ENCODE results near the gene CDON.

The CDON gene

DNA sequence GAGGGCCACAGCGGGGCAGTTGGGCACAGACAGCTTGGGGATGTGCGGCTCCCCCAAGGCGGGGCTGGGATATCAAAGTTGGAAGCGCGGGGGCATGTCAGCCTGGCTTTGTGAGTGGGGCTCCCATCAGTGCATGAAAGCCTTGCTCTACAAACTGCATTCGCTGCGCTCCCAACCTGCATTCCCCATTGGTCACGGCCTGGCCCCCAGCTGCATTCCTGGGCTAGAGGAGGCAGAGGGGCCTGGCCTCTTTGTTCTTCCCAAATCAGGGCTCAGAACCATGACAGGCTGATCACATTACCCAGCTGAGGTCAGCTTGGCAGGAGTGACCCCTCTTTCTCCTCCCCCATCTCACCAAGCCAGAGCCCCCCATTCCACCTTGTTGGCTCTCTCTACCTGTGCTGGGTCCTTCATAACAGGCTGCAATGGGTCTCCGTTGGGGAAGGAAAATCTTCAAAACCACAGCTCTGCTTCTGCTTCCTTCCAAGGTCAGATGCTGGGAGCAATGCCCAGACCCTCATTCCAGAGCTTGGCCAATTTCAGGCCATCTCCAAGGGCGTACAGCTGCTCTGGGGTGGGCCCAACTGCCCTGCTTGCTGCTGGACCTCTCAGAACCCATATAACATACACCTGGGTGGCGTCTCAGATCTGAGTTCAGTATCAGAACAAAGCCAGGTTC lies 38.7 kb upstream of the CDON start:
- no peaks in the 10 kb centered on the region for H3K9me3 ChIP-seq (ENCODE audit: control insufficient read depth, low read length)

DNA sequence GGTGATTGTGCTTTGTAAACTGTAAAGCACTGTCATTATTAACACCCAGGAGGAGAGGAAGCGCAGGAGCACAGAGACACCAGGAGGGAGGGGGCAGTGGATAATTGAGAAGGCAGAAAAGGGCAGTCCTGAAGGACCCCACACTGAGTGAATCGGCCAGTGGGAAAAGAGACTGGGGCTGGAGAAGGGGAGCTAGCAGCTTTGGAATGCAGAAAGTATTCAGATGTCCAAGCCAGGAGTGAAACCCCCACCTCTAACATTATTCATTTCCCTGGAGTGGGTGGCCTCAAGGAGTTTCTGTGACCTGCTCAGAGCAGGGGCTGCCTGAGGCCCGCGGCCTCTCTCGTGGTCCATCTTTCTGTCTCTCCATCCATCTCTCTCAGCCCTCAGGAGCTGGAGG lies 38.0 kb upstream of the CDON start:
- peaks cover 12% of the 10 kb centered on the region for H3K27me3 ChIP-seq (ENCODE audit: control insufficient read depth, insufficient read depth, low read length)
- no peak overlapping the region for H3K4me3 ChIP-seq (ENCODE audit: low read length)
- no peak overlapping the region for H3K9ac ChIP-seq (ENCODE audit: low read length)
- H3K36me3 ChIP-seq (ENCODE audit: control insufficient read depth, insufficient read depth, low read length): no peaks in the 10 kb centered on the region
- peaks cover 27% of the 10 kb centered on the region for H3K4me1 ChIP-seq (ENCODE audit: control insufficient read depth, insufficient read depth, low read length)
- no peaks in the 10 kb centered on the region for H3K9me3 ChIP-seq (ENCODE audit: control insufficient read depth, low read length)

More for the DNA sequence above, 38.7 kb upstream of the CDON start:
- Histone ChIP-seq H3K36me3 (ENCODE audit: control insufficient read depth, insufficient read depth, low read length) (no peaks in the 10 kb centered on the region), H3K4me3 (ENCODE audit: low read length) (no peak overlapping the region), H3K27me3 (ENCODE audit: control insufficient read depth, insufficient read depth, low read length) (peaks cover 14% of the 10 kb centered on the region), H3K9ac (ENCODE audit: low read length) (no peak overlapping the region), H3K4me1 (ENCODE audit: control insufficient read depth, insufficient read depth, low read length) (peaks cover 21% of the 10 kb centered on the region)

DNA sequence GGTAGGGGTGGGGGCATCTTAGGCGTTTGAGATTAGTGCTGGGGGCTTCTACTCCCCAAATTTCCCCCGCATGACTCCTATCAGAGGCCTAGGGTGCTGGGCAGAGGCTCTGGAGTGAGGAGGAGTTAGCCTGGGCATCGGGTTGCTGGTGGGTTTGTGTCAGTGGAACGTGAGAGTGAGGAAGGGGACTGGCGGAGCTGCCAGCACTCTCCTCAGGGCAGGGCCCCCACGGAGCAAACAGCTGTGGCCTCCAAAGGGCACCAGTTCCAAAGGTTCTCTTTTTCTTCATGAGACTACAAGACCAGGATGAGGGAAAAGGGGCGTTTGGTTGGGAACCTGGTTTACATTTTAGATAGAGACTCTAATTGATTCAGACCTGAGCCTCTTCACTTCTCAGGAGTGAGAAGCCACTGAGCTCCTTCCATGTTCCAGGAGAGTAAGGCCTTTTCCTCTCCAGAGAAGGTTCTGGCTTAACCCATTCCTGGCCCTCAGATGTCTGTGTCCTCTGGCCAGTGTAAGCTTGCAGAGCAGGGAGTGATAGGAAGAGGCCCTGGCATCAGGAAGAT lies 35.6 kb upstream of the CDON start:
- Histone ChIP-seq H3K9ac (ENCODE audit: low read length) (no peak overlapping the region), H3K4me1 (ENCODE audit: control insufficient read depth, insufficient read depth, low read length) (peaks cover 33% of the 10 kb centered on the region), H3K9me3 (ENCODE audit: control insufficient read depth, low read length) (no peaks in the 10 kb centered on the region), H3K4me3 (ENCODE audit: low read length) (no peak overlapping the region), H3K27me3 (ENCODE audit: control insufficient read depth, insufficient read depth, low read length) (peaks cover 4% of the 10 kb centered on the region), H3K36me3 (ENCODE audit: control insufficient read depth, insufficient read depth, low read length) (no peaks in the 10 kb centered on the region)

DNA sequence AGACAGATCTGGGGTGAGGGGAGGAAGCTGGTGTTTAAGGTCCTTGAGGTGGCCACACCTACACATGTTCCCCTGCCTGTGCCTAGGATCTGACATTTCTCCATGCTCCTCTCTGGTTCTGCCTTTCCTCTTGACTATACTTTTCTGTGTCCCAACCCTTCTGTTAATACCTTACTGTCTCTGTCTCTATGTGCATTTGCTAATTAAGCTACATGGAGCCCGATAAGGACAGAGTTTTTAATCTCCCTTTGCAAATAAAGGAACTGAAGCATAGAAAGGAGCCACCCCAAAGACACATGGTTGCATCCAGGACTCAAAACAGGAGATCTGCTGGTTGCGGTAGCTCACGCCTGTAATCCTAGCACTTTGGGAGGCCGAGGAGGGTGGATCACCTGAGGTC lies 33.1 kb upstream of the CDON start:
- Histone ChIP-seq H3K9me3 (ENCODE audit: control insufficient read depth, low read length) (no peaks in the 10 kb centered on the region), H3K36me3 (ENCODE audit: control insufficient read depth, insufficient read depth, low read length) (no peaks in the 10 kb centered on the region), H3K9ac (ENCODE audit: low read length) (peak overlapping the region; percentile 11), H3K4me3 (ENCODE audit: low read length) (no peak overlapping the region), H3K27me3 (ENCODE audit: control insufficient read depth, insufficient read depth, low read length) (peaks cover 4% of the 10 kb centered on the region), H3K4me1 (ENCODE audit: control insufficient read depth, insufficient read depth, low read length) (peaks cover 22% of the 10 kb centered on the region)

DNA sequence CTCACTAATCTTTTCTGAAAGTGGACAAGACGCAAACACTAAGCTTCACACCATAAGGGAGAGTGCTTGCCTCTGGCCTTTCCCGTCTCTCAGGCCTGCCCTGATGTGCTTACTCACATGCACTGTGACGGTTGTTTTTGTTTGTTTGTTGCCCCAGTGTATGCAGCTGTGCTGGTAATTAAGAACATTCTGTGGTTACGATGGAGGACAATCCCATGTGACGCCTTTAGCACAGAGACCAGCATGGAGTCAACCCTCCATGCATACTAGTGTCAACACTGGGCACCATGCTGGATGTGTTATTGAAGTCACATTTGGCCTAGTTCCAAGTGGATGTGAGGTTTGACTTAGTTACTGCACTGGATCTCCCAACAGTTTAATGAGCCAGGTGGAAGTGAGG lies 27.8 kb upstream of the CDON start:
- H3K4me3 ChIP-seq (ENCODE audit: low read length): no peak overlapping the region
- H3K36me3 ChIP-seq (ENCODE audit: control insufficient read depth, insufficient read depth, low read length): no peaks in the 10 kb centered on the region
- H3K27me3 ChIP-seq (ENCODE audit: control insufficient read depth, insufficient read depth, low read length): no peaks in the 10 kb centered on the region
- H3K4me1 ChIP-seq (ENCODE audit: control insufficient read depth, insufficient read depth, low read length): peaks cover 11% of the 10 kb centered on the region
- no peaks in the 10 kb centered on the region for H3K9me3 ChIP-seq (ENCODE audit: control insufficient read depth, low read length)
- no peak overlapping the region for H3K9ac ChIP-seq (ENCODE audit: low read length)

DNA sequence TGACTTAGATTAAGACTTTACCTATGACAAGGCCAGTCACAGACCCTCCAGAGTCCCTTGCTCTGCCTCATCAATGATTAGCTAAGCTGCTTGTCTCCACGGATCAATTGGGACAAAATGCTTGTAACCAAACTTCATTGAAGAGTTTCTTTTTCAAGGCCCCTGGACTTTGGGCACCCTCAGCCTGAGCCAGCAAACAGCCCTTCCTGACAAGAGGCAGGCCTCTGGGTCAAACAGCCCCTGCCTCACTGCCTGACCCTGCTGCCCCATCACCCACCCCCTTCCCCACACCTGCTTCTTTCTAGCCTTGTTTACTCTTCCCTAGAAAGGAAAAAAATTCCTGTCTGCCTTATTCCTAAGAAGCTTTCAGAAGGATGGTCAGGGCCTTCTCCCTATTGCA lies 26.3 kb upstream of the CDON start:
- no peak overlapping the region for H3K4me3 ChIP-seq (ENCODE audit: low read length)
- no peaks in the 10 kb centered on the region for H3K36me3 ChIP-seq (ENCODE audit: control insufficient read depth, insufficient read depth, low read length)
- no peak overlapping the region for H3K9ac ChIP-seq (ENCODE audit: low read length)
- H3K4me1 ChIP-seq (ENCODE audit: control insufficient read depth, insufficient read depth, low read length): peaks cover 12% of the 10 kb centered on the region
- H3K9me3 ChIP-seq (ENCODE audit: control insufficient read depth, low read length): no peaks in the 10 kb centered on the region
- peaks cover 4% of the 10 kb centered on the region for H3K27me3 ChIP-seq (ENCODE audit: control insufficient read depth, insufficient read depth, low read length)

DNA sequence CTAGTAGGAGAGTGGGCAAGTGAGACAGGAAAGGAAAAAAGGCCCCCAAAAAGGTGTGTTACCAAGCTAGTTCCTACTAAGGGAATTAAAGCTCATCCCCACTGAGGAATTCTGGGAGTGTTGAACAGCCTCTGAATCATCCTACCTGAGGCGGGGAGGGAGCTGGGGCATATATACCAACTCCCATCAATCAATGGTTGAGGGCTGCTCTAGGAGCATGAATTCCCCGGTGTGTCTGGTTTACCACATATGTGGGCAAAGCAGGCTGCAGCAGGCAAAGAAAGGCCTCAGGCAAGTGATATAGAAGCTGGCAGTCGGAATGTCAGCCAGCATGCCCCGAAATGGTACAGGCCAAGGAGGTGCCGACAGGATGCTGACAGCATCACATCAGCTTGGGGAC lies 23.6 kb upstream of the CDON start:
- peaks cover 19% of the 10 kb centered on the region for H3K27me3 ChIP-seq (ENCODE audit: control insufficient read depth, insufficient read depth, low read length)
- H3K9ac ChIP-seq (ENCODE audit: low read length): no peak overlapping the region
- H3K4me1 ChIP-seq (ENCODE audit: control insufficient read depth, insufficient read depth, low read length): peaks cover 5% of the 10 kb centered on the region
- H3K9me3 ChIP-seq (ENCODE audit: control insufficient read depth, low read length): no peaks in the 10 kb centered on the region
- H3K36me3 ChIP-seq (ENCODE audit: control insufficient read depth, insufficient read depth, low read length): no peaks in the 10 kb centered on the region
- H3K4me3 ChIP-seq (ENCODE audit: low read length): no peak overlapping the region

DNA sequence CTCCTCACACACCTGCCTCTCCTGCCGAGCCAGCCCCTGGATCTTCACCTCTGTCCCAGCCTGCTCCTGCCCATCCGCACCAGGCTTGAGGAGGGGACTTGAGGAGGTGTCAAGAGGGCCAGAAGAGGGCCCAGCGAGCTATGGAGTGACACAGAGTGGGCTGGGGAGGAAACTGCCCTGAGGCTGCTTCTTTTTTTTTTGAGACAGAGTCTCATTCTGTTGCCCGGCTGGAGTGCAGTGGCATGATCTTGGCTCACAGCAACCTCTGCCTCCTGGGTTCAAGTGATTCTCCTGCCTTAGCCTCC lies 21.9 kb upstream of the CDON start:
- H3K4me1 ChIP-seq (ENCODE audit: control insufficient read depth, insufficient read depth, low read length): peaks cover 19% of the 10 kb centered on the region

DNA sequence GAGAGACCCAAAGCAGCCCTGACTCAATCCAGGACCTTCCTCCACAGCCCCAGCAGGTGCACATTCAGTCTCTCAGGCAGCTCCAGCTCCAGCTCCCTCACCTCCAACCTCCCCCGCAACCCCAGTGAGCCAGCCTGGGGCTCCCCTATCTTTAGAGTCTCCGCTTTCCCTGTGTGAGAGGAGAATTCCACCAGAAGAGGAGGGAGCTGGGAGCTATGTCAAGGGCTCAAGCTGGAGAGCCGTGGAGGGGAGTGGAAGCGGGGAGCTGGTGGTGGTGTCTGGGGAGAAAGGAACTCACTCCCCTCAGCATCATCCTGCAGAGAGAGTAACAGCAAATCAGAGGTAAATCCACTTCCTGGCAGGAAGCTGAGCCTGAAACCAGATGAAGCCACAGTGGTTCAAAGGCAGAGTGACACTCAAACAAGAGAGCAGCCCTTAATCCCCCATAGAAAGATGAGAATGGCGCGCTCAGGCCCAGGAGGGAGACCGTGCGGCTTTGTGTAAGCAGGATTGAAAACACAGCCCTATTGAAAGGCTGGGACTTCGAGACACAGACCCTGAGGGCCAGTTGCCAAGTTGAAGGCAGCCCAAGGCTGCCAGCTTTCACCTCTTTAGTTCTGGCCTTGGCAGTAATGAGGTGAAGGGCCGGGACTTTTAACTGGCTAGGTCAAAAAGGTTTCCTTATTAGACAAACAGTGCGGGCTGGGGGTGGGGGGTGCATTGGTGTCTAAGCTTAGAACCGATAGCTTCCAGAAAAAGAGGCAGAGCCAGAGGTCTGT lies 21.4 kb upstream of the CDON start:
- H3K9ac ChIP-seq (ENCODE audit: low read length): no peak overlapping the region
- no peaks in the 10 kb centered on the region for H3K9me3 ChIP-seq (ENCODE audit: control insufficient read depth, low read length)
- H3K4me1 ChIP-seq (ENCODE audit: control insufficient read depth, insufficient read depth, low read length): peaks cover 21% of the 10 kb centered on the region
- H3K4me3 ChIP-seq (ENCODE audit: low read length): no peak overlapping the region
- peaks cover 19% of the 10 kb centered on the region for H3K27me3 ChIP-seq (ENCODE audit: control insufficient read depth, insufficient read depth, low read length)
- H3K36me3 ChIP-seq (ENCODE audit: control insufficient read depth, insufficient read depth, low read length): no peaks in the 10 kb centered on the region

More for the DNA sequence above, 21.9 kb upstream of the CDON start:
- Histone ChIP-seq H3K4me3 (ENCODE audit: low read length) (no peak overlapping the region), H3K27me3 (ENCODE audit: control insufficient read depth, insufficient read depth, low read length) (peaks cover 19% of the 10 kb centered on the region), H3K36me3 (ENCODE audit: control insufficient read depth, insufficient read depth, low read length) (no peaks in the 10 kb centered on the region), H3K9me3 (ENCODE audit: control insufficient read depth, low read length) (no peaks in the 10 kb centered on the region), H3K9ac (ENCODE audit: low read length) (no peak overlapping the region)

DNA sequence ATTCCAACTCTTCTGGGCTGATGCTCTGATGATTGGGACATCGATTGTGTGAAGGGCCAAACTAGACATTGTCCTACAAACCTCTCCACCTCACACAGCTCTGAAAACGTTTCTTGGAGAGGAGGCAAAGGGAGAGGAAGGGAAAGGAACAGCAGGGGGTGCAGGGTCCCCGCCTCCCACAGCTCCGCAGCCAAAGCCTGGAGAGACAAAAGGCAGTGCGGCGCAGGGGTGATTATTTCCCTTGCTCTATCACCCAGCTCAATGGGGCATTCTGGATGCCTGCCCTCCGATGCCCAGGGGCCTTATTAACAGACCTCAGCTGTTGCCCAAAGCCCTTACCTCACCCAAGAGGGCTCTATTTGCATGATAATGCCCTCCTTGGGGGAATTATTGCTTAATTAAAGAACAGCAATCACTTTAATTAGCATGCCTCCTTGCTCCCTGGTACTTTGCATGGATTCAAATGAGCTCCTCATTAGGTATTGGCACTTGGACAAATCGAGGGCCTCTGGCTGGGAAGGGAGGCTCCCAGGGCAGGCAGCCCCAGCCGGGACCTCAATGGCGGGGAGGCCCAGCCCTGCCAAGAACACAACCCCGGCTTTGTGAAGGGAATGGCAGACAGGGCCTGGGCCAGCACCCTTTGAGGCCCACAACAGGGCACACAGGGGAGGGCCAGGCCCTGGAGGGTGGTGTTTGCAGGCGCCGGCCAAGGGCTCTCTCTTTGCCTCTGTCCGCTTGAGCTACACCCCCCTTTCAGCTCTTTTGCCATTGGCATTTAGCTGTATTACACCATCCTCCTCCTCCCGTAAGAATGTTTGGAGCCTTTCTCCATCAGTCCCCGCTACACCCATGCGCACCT lies 19.8 kb upstream of the CDON start:
- Histone ChIP-seq H3K9ac (ENCODE audit: low read length) (no peak overlapping the region), H3K36me3 (ENCODE audit: control insufficient read depth, insufficient read depth, low read length) (no peaks in the 10 kb centered on the region), H3K9me3 (ENCODE audit: control insufficient read depth, low read length) (no peaks in the 10 kb centered on the region), H3K27me3 (ENCODE audit: control insufficient read depth, insufficient read depth, low read length) (peaks cover 19% of the 10 kb centered on the region), H3K4me3 (ENCODE audit: low read length) (no peak overlapping the region), H3K4me1 (ENCODE audit: control insufficient read depth, insufficient read depth, low read length) (peaks cover 21% of the 10 kb centered on the region)

DNA sequence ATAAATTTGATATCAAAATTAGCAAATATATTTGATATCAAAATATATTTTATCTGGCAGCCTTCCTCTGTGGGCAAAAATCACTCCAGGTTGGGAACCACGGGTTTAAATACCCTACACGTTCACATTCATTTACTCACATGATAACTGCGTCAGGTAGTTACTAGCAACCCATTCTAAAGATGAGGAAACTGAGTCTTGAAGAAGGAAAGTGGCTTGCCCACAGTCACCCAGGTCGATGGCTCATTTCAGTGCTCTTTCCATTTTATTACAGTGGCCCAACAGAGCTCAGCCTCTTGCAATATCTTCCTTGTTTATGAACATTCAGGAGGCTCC lies 19.2 kb upstream of the CDON start:
- H3K9me3 ChIP-seq (ENCODE audit: control insufficient read depth, low read length): no peaks in the 10 kb centered on the region
- H3K9ac ChIP-seq (ENCODE audit: low read length): no peak overlapping the region
- peaks cover 19% of the 10 kb centered on the region for H3K27me3 ChIP-seq (ENCODE audit: control insufficient read depth, insufficient read depth, low read length)
- H3K4me1 ChIP-seq (ENCODE audit: control insufficient read depth, insufficient read depth, low read length): peaks cover 21% of the 10 kb centered on the region
- no peaks in the 10 kb centered on the region for H3K36me3 ChIP-seq (ENCODE audit: control insufficient read depth, insufficient read depth, low read length)
- no peak overlapping the region for H3K4me3 ChIP-seq (ENCODE audit: low read length)
